Measurements from ENCODE around the gene RETREG3. TPM values are rescaled to one million over a fixed set of nuclear protein-coding genes. Genes with fewer than 3 reads are reported as not detected.
A peak's percentile ranks its signal among the peaks of the same experiment; 100 is the strongest.
"Not testable (repeated sequence)": the region's sequence is repeated elsewhere in the genome, so short reads cannot be mapped to it uniquely, and the experiment has no call there.

Gene RETREG3
- total RNA-seq, 1 experiment from 2014 or later = 46.0 TPM

DNA sequence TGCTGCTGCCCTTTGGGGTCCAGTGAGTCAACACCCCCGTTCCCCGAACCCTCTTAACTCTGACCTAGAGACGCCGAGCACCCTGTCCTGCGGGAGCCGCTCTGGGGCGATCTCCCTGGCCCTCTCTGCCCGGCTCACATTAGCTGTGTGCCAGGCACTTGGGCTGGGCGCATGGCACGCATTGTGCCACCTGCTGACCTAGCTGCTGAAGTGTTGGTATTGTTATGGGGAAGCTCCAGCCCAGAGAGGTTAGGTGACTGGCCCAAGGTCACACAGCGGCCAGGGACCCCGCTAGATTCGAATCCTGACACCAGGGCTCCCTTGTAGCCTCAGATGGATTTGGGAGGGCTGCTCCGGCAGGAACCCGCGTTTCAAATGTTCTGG, 55.3 kb downstream of the RETREG3 start:
- Mint-ChIP-seq H3K4me3 (ENCODE audit: unreplicated experiment) (peak overlapping the region; percentile 91), H3K27me3 (ENCODE audit: insufficient read depth, unreplicated experiment) (no peaks in the 10 kb centered on the region), H3K27ac (ENCODE audit: low read depth, unreplicated experiment) (peak overlapping the region; percentile 89), H3K9me3 (ENCODE audit: unreplicated experiment) (no peaks in the 10 kb centered on the region), H3K4me1 (ENCODE audit: insufficient read depth, unreplicated experiment) (peaks cover 6% of the 10 kb centered on the region), H3K36me3 (ENCODE audit: insufficient read depth, unreplicated experiment) (peaks cover 6% of the 10 kb centered on the region)
- CTCF ChIA-PET = interaction anchor here (0.5 to 1.4 kb wide), 5 partner anchors 11 to 409 kb away, joined by 3 to 5 read pairs (median 4); no protein-coding TSS in a partner anchor
- POLR2A ChIA-PET = interaction anchor here (0.6 to 3.1 kb wide), 25 partner anchors 9 to 530 kb away, joined by 3 to 38 read pairs (median 5); partner anchors contain the start of genes BECN1, CAVIN1, CNTD1 and COA3
- no TSS peak for BruUV-seq (replicated peaks)
- intact Hi-C loops (cut with micrococcal nuclease) = no loop called here
- DNase-seq (ENCODE audit: unreplicated experiment) = peak; percentile 73
- TF ChIP-seq, protein P1, sequence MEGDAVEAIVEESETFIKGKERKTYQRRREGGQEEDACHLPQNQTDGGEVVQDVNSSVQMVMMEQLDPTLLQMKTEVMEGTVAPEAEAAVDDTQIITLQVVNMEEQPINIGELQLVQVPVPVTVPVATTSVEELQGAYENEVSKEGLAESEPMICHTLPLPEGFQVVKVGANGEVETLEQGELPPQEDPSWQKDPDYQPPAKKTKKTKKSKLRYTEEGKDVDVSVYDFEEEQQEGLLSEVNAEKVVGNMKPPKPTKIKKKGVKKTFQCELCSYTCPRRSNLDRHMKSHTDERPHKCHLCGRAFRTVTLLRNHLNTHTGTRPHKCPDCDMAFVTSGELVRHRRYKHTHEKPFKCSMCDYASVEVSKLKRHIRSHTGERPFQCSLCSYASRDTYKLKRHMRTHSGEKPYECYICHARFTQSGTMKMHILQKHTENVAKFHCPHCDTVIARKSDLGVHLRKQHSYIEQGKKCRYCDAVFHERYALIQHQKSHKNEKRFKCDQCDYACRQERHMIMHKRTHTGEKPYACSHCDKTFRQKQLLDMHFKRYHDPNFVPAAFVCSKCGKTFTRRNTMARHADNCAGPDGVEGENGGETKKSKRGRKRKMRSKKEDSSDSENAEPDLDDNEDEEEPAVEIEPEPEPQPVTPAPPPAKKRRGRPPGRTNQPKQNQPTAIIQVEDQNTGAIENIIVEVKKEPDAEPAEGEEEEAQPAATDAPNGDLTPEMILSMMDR (IDR thresholded peaks at IDR 0.05; ENCODE audit: unreplicated experiment) = peak; percentile 23

DNA sequence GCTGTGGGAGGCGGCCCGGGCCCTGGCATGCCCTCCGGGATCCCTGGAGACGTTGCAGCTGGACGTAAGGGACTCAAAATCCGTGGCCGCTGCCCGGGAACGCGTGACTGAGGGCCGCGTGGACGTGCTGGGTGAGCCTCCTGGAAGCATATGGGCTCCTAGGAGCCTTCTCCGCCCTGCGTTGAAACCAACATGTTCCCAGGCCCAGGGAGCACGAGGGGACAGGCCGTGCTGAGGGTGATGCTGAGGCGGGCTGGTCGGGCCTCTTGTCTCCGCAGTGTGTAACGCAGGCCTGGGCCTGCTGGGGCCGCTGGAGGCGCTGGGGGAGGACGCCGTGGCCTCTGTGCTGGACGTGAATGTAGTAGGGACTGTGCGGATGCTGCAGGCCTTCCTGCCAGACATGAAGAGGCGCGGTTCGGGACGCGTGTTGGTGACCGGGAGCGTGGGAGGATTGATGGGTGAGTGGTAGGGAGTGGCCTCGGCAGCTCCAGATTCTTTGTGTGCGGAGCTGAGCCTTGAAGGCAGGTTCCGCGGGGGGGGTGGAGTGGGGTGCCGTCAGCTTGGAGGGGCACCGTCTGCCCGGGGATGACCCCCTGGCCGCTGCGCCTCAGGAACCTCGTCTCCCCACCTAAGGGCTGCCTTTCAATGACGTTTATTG, 55.9 kb downstream of the RETREG3 start:
- Mint-ChIP-seq H3K4me1 (ENCODE audit: insufficient read depth, unreplicated experiment) (peaks cover 6% of the 10 kb centered on the region), H3K36me3 (ENCODE audit: insufficient read depth, unreplicated experiment) (peaks cover 6% of the 10 kb centered on the region), H3K27ac (ENCODE audit: low read depth, unreplicated experiment) (peak overlapping the region; percentile 89), H3K4me3 (ENCODE audit: unreplicated experiment) (peak overlapping the region; percentile 91), H3K27me3 (ENCODE audit: insufficient read depth, unreplicated experiment) (no peaks in the 10 kb centered on the region), H3K9me3 (ENCODE audit: unreplicated experiment) (no peaks in the 10 kb centered on the region)
- TF ChIP-seq, protein P1 (IDR thresholded peaks at IDR 0.05; ENCODE audit: unreplicated experiment) = no peak
- peak; percentile 60 for DNase-seq (ENCODE audit: unreplicated experiment)
- BruUV-seq (replicated peaks) = no TSS peak
- CTCF ChIA-PET = interaction anchor here (0.5 to 1.4 kb wide), 7 partner anchors 11 to 862 kb away, joined by 3 to 5 read pairs (median 3); no protein-coding TSS in a partner anchor
- POLR2A ChIA-PET = interaction anchor here (0.6 to 3.1 kb wide), 17 partner anchors 9 to 530 kb away, joined by 3 to 38 read pairs (median 5); partner anchors contain the start of genes BECN1, CAVIN1, CNTD1 and COA3
- intact Hi-C loops (cut with micrococcal nuclease) = no loop called here

DNA sequence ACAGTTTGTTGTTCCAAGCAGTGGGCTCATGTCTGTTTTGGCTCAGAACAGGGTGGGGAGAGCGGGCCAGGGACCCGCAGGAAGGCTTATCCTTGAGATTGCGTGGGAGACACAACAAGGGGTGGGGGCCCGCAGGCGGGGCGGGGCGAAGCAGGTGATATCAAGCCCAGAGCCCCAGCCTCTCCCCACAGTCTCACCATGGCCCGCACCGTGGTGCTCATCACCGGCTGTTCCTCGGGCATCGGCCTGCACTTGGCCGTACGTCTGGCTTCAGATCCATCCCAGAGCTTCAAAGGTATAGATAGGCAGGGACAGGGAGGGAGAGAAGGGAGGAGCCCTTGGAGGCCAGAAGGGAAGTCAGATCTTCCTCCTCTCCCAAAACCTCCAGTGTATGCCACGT, 56.4 kb downstream of the RETREG3 start, which contains the start of gene HSD17B1:
TSS of gene HSD17B1 (plus strand) at position 188 of the 400 bp plus-strand sequence. CDS start at position 199, 11 bp downstream.
- CTCF ChIA-PET = interaction anchor here (0.7 kb wide), 2 partner anchors 138 to 861 kb away, joined by 3 read pairs; no protein-coding TSS in a partner anchor
- H3K27me3 Mint-ChIP-seq (ENCODE audit: insufficient read depth, unreplicated experiment); H3K9me3 Mint-ChIP-seq (ENCODE audit: unreplicated experiment); intact Hi-C loops (cut with micrococcal nuclease); DNase-seq (ENCODE audit: unreplicated experiment); BruUV-seq (replicated peaks); H3K4me1 Mint-ChIP-seq (ENCODE audit: insufficient read depth, unreplicated experiment): not testable (repeated sequence)
- peak within 1 kb of the TSS; percentile 91 for H3K4me3 Mint-ChIP-seq (ENCODE audit: unreplicated experiment)
- peaks cover 10% of the 10 kb centered on the region for H3K36me3 Mint-ChIP-seq (ENCODE audit: insufficient read depth, unreplicated experiment)
- peak within 1 kb of the TSS; percentile 89 for H3K27ac Mint-ChIP-seq (ENCODE audit: low read depth, unreplicated experiment)
- POLR2A ChIA-PET = interaction anchor here (2.4 to 3.1 kb wide), 4 partner anchors 17 to 131 kb away, joined by 17 to 38 read pairs (median 25); partner anchors contain the start of genes CAVIN1, NAGLU and PSMC3IP

DNA sequence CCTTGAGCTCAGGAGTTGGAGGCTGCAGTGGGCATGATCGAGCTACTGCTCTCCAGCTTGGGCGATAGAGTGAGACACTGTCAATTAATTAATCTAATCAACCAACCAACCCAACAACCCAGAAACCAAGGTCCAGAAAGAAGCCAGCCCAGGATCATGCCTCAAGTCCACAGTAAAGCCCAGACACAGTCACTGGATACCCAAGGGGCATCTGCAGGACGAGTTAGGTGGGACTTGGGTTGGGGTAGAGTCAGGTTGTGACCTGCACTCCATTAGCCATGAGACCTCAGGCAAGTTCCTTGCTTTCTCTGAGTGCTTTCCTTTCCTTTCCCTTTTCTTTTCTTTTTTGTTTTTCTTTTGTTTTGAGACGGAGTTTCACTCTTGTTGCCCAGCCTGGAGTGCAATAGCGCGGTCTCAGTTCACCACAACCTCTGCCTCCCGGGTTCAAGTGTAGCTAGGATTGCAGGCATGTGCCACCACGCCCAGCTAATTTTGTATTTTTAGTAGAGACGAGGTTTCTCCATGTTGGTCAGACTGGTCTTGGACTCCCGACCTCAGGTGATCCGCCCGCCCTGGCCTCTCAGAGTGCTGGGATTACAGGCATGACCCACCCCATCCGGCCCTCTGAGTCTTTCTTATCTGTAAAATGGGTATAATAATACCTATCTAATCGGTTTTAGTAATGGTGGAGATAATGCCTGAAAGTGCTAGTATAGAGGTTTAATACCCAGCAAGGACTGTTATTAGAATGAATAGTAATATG, 60.0 kb downstream of the RETREG3 start:
- Mint-ChIP-seq H3K27ac (ENCODE audit: low read depth, unreplicated experiment) (no peak overlapping the region), H3K27me3 (ENCODE audit: insufficient read depth, unreplicated experiment) (no peaks in the 10 kb centered on the region), H3K4me3 (ENCODE audit: unreplicated experiment) (no peak overlapping the region), H3K9me3 (ENCODE audit: unreplicated experiment) (no peaks in the 10 kb centered on the region), H3K36me3 (ENCODE audit: insufficient read depth, unreplicated experiment) (peaks cover 20% of the 10 kb centered on the region), H3K4me1 (ENCODE audit: insufficient read depth, unreplicated experiment) (peaks cover 6% of the 10 kb centered on the region)
- TF ChIP-seq, protein P1 (IDR thresholded peaks at IDR 0.05; ENCODE audit: unreplicated experiment) = no peak
- DNase-seq (ENCODE audit: unreplicated experiment) = no peak
- no TSS peak for BruUV-seq (replicated peaks)
- POLR2A ChIA-PET = no interaction called here
- CTCF ChIA-PET = no interaction called here
- intact Hi-C loops (cut with micrococcal nuclease) = no loop called here

Data from MCF 10A (cell line).